ENCODE data around the gene SF3A1.

The SF3A1 gene

DNA sequence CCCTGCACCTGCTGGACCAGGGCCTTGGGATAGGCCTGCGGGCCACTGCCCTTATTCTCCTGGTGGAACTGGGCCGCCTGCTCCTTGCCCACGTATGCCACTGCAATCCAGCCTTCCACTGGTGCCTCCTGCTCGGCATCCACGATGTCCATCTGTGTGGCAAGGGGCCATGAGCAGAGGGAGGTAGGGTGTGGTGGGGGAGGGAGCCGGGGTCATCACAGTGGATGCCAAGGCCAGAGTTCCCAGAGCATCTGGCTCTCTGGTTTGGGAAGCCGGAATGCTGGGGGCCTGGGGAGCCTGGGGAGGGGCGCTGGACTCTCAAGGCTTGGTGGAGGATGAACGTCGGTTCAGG is 29.9 kb upstream of the SF3A1 start:
- FAIRE-seq = no peak

GRCh38 chr22:30385942-30386341 is 29.2 kb upstream of the SF3A1 start:
- no peak for FAIRE-seq

GRCh38 chr22:30383061-30383460 is 26.4 kb upstream of the SF3A1 start:
- no peak for FAIRE-seq

DNA sequence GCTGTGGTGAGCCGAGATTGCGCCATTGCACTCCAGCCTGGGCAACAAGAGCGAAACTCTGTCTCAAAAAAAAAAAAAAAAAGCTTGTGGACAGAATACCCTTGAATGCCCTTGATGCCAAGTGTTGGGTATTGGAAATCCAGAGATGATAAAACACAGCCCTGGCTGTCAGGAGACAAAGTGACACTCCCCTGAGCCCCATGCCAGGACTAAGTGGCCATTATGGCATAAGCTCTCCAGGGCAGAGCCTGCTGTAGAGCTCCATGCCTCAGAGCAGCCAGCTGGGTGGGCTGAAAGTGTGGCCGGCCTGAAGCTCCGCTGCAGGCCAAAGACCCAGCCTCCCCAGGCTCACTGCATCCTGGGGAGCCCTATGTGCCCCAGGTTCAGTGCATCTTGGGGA is 25.6 kb upstream of the SF3A1 start:
- FAIRE-seq = no peak

DNA sequence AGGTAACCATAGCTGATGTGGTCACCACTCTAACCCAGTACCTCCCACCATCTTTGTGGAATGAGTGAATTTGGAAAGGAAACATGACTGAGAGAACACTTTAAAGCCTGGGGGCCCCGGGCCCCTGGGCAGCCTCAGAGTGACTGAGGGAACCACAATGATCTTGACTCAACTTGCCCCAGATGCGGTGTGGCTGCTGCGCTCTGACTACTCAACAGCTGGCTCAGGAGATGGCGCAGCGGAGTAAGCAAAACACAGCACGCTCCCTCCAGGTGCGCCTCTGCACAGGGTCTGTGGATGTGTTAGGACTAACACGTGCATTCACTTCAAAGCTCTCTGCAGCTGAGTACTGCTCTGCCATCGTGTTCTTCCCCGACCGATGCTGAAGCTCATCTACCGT is 24.6 kb upstream of the SF3A1 start:
- no peak for FAIRE-seq

GRCh38 chr22:30380011-30380410 is 23.3 kb upstream of the SF3A1 start:
- FAIRE-seq = no peak

DNA sequence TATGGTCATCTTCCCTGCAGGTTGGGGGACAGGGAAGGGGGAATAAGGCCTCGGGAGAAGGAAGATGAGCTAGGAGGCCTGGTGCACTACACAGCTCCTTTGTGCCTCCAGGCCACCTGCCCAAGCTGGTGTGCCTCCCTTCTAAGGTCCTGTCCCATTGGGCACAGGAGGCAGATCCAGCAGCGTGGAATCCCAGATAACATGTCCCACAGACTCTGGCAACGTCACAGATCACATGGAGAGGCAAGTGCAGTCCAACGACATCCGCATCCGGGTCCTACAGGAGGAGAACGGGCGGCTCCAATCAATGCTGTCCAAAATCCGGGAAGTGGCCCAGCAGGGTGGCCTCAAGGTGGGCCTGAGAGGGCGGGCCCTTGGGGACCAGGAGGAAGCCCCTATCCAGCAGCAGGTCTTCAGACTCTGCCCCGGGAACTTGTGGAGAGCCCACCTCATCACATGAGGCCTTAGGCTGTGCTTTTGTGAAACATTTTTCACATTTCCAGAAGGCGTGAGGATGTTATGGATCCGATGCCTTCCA is 18.7 kb upstream of the SF3A1 start:
- FAIRE-seq = no peak

DNA sequence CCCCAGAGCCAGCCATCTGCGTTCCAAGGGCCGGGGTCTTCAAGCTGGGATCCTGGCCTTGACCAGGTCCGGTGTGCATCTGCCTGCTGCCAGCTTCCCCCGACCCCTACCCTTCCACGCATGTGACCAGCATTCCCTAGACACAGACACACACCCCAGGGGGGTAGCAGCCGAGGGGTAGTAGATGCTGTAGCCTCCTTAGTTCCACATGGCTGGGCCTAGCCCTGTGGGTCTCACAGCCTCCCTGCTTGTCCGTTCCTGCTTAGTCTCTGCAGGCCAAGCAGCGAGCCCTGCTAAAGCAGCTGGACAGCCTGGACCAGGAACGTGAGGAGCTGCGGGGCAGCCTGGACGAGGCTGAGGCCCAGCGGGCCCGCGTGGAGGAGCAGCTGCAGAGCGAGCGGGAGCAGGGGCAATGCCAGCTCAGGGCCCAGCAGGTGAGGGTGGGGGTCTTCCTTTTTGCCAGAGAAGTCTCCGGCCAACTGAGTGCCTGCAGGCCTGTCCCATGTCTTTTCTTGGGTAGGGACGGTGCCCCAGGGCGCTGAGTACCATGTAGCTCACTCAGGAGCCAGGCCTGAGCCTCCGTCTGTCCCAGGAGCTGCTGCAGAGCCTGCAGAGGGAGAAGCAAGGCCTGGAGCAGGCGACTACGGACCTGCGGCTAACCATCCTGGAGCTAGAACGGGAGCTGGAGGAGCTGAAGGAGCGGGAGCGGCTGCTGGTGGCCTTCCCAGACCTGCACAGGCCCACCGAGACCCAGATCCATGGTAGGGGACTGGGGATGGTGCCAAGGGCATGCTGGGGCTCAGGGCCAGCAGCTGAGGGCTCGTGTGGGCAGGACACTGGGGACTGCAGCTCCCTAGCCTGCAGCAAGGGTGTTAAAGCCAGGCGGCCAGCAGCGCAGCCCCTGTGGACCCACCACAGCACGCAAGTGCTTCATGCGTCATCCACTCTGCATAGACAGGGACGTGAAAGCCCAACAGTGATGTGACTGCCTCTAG is 16.9 kb upstream of the SF3A1 start:
- no peak for FAIRE-seq

- no peak for FAIRE-seq
Observed at GRCh38 chr22:30372915-30373314, 16.2 kb upstream of the SF3A1 start.

- FAIRE-seq = no peak
Observed at GRCh38 chr22:30371981-30372380, 15.3 kb upstream of the SF3A1 start.

GRCh38 chr22:30371321-30371720 is 14.6 kb upstream of the SF3A1 start:
- FAIRE-seq = no peak

GRCh38 chr22:30370641-30371230 is 14.0 kb upstream of the SF3A1 start:
- FAIRE-seq = no peak

GRCh38 chr22:30368420-30368819 is 11.7 kb upstream of the SF3A1 start:
- no peak for FAIRE-seq

GRCh38 chr22:30365891-30366290 is 9.2 kb upstream of the SF3A1 start:
- FAIRE-seq = no peak

DNA sequence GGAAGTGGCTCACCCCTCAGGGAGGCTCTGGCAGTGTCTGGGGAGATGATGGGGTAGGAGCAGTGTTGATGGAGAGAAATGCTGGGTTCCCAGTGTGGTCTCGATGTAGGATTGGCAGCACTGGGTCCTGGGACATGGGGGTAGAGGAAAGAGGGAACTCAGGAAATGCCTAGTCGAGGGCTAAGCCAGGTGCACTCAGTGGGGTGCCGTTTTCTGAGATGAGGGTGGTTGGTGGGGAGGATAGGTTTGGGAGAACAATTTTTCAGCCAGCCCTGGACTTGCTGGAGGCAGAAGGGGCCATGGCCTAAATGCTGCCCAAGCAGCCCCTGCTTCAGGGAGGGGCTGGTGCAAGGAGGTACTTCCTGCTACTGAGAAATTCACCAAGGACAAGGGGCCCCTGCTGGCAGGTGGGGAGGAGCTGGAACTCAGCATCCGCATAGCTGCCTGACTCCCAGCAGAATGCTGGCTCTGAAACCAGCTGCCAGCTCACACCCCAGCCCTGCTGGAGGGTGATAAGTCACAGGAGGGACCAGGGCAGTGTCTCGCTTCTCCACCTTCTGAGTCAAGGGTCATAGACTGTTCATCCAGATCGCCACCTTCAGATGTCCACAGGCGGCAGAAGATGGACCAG is 6.1 kb upstream of the SF3A1 start:
- FAIRE-seq = no peak

GRCh38 chr22:30361916-30362650 is 5.4 kb upstream of the SF3A1 start:
- FAIRE-seq = no peak

DNA sequence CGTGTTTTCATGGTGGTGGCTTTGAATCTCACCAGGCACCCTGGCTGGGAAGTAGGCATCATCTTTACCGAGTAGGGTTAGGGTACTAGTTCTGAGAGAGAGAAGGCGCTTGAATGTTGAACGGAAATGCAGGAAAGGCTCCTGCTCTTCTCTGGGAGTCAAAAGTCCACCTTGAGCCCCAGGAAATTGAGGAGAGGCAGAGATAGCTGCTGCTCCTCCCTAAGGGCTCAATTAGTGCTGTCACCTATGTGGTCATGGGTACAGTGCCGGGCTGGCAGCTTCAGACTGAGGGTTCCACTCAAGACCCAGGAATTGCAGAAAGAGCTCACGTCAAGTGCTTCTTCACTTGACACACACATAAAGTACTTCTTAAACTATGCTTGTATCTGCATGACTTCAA is 1.8 kb upstream of the SF3A1 start:
- FAIRE-seq = no peak

DNA sequence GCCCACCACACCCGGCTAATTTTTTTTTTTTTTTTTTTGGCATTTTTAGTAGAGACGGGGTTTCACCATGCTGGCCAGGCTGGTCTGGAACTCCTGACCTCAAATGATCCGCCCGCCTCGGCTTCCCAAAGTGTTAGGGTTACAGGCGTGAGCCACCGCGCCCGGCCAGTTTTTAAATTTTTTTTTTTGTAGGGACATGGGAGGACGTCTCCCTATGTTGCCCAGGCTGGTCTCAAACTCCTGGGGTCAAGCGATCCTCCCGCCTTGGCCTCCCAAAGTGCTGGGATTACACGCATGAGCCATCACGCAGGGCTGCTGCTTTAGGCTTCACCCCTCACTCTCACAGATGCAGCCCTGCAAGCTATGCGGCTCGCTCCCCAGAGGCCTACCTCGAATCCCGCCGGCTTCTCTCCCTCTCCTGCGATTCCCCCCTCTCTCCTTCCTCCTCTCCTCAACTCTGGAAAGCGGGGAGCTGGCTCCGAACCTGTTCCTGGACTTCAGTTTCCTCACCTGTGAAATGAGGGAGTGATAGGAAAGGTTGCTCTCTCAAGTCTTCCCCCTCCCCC is 1.0 kb upstream of the SF3A1 start:
- no peak for FAIRE-seq

GRCh38 chr22:30357236-30357570 is 509 bp upstream of the SF3A1 start:
- no peak for FAIRE-seq

DNA sequence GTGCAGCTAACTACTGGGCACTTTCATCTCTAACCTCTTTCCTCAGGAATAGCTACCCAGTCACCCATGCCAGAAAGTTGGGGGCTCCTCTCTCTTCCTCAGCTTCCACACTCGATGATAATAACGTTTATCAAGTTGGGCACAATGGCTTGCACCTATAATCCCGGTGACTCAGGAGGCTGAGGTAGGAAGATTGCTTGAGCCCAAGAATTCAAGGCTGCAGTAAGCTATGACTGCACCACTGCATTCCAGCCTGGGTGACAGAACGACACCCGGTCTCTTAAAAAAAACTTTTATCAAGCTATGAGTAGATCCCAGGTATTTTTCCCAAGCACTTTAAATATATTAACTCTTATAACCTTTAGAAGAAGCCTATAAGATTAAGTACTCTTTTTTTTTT is 2.0 kb downstream of the SF3A1 start:
- FAIRE-seq = no peak

- FAIRE-seq = no peak
Observed at GRCh38 chr22:30351226-30351625, 5.5 kb downstream of the SF3A1 start.

DNA sequence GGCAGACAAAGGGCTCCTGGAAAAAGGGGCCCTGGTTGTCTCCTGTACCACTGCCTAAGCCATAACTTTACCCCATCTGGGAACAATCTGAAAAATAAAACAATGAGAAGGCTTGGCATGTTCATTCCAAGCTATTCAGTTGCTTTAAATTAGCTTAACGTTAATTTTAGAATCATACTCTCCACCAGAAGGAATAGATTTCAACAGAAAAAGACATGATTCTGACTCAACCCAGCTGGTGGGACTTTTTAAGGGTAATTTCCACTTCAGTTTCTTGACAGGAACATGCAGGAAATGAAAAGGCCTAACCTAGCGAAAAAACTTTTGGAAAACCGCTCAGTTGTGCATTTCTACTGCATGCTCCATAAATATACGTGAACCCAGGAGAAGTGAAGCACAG is 7.9 kb downstream of the SF3A1 start:
- FAIRE-seq = no peak

GRCh38 chr22:30348404-30348803 is 8.3 kb downstream of the SF3A1 start:
- FAIRE-seq = no peak

Data from colon (tissue), 2 donors.